HepG2 (cell line): Measurements from ENCODE around the gene EGFR. TPM values are rescaled to one million over a fixed set of nuclear protein-coding genes. Genes with fewer than 3 reads are reported as not detected.

Experiments
- ATAC-seq: fragments of 200-7000 bp; cut with Tn5 transposase; 3 replicates; pipeline ENCODE4 v1.9.1; 2020; ENCODE audit warnings: mild to moderate bottlenecking, moderate library complexity
- BruUV-seq: library from RNA; stranded (reverse); fragments of 400-500 nt; replicated peaks from 2 replicates; lab custom pipeline; 2021; lab: Mats Ljungman, UMichigan
- CTCF ChIA-PET: fragments of 300-600 bp; formaldehyde crosslinking; extraction: SDS; loops from one replicate; lab custom pipeline; 2021; ENCODE audit warnings: low total read pairs, inconsistent platforms, low intra/inter-chr PET ratio; lab: Yijun Ruan, JAX
- POLR2A ChIA-PET: fragments of 350-600 bp; sonication (Branson Sonifier 250); formaldehyde crosslinking; loops from one replicate; lab custom pipeline; 2020; ENCODE audit warnings: antibody characterized with exemption, inconsistent platforms; lab: Yijun Ruan, JAX
- DNase-seq: peaks from one replicate; pipeline ENCODE4 v3.0.0-alpha.2; 2015; ENCODE audit warnings: low spot score
- FAIRE-seq: peaks from 3 replicates; lab custom pipeline; 2011; peaks lifted over from hg19 to GRCh38; lab: Jason Lieb, UNC
- H2AFZ ChIP-seq: one replicate; pipeline ENCODE4 v1.6.1; 2011; ENCODE audit warnings: low read length, inconsistent platforms
- H3K27ac ChIP-seq: fragments of 300-600 bp; 3 replicates; pipeline ENCODE4 v1.8.0; 2011; ENCODE audit warnings: mixed run types, mild to moderate bottlenecking, mixed read lengths, low read length, inconsistent platforms; ENCODE audit not compliant: insufficient read depth; ENCODE audit errors: extremely low read length
- H3K27me3 ChIP-seq, 2 experiments: fragments of 200-600 bp in 1 of 2; 2 replicates in 1 of 2; 3 replicates in 1 of 2; pipeline versions ENCODE4 v1.6.0 to v1.8.0; 2011; ENCODE audit warnings: low read length in 2 of 2, mild to moderate bottlenecking in 2 of 2, moderate library complexity in 2 of 2, inconsistent platforms in 1 of 2; ENCODE audit not compliant: insufficient read depth in 2 of 2, control insufficient read depth in 1 of 2
- H3K36me3 ChIP-seq, 2 experiments: fragments of 200-600 bp in 1 of 2; replicated peaks in 1 of 2; 2 replicates in 1 of 2; 3 replicates in 1 of 2; pipeline versions ENCODE4 v1.5.1 to v1.8.0; 2011; ENCODE audit warnings: low read length in 2 of 2, inconsistent platforms in 1 of 2; ENCODE audit not compliant: insufficient read depth in 2 of 2, control insufficient read depth in 1 of 2
- H3K4me1 ChIP-seq: 2 replicates; pipeline ENCODE4 v1.5.1; 2012; ENCODE audit warnings: low read length, inconsistent platforms; ENCODE audit not compliant: insufficient read depth
- H3K4me2 ChIP-seq: 2 replicates; pipeline ENCODE4 v1.6.0; 2011; ENCODE audit warnings: low read depth, low read length, inconsistent platforms
- H3K4me3 ChIP-seq, 3 experiments: fragments of 200-600 bp in 1 of 3; sonication (generic), shearing (Covaris generic) in 1 of 3; replicated peaks in 1 of 3; 2 replicates each; pipeline ENCODE4 v1.5.1; 2011 to 2016; ENCODE audit warnings: low read length in 3 of 3, inconsistent platforms in 2 of 3, low read depth in 2 of 3, mild to moderate bottlenecking in 2 of 3, control low read depth in 1 of 3, mixed read lengths in 1 of 3; ENCODE audit not compliant: insufficient read depth in 1 of 3
- H3K79me2 ChIP-seq: one replicate; pipeline ENCODE4 v1.6.1; 2011; ENCODE audit warnings: low read length, inconsistent platforms; ENCODE audit not compliant: insufficient read depth
- H3K9ac ChIP-seq: 2 replicates; pipeline ENCODE4 v1.6.0; 2011; ENCODE audit warnings: mild to moderate bottlenecking, low read depth, low read length, inconsistent platforms; ENCODE audit not compliant: insufficient read depth
- H3K9me3 ChIP-seq: 2 replicates; pipeline ENCODE4 v1.5.1; 2012; ENCODE audit warnings: mild to moderate bottlenecking, low read length
- H4K20me1 ChIP-seq: 2 replicates; pipeline ENCODE4 v1.6.0; 2011; ENCODE audit warnings: inconsistent platforms, mild to moderate bottlenecking, low read length, moderate library complexity; ENCODE audit not compliant: insufficient read depth
- PAF1 ChIP-seq: IDR thresholded peaks from 2 replicates; pipeline ENCODE4 v1.6.1; 2016; ENCODE audit warnings: missing genetic modification reagents, missing compliant biosample characterization
- ZNF703 ChIP-seq: sonication (generic); formaldehyde crosslinking; IDR thresholded peaks from 2 replicates; pipeline ENCODE4 v1.5.1; 2020; ENCODE audit warnings: missing genetic modification reagents, mild to moderate bottlenecking, moderate library complexity, borderline replicate concordance
- WGBS: methylation state at CpG from one replicate; pipeline ENCODE4 v1.1.6; 2017; ENCODE audit warnings: low lambda C conversion rate; 5-methylcytosine and 5-hydroxymethylcytosine counted together
- in situ Hi-C: cut with HindIII; loops from 2 replicates; pipeline ENCODE4 v1.10.0; 2017; ENCODE audit warnings: low pct_unique_long_range_greater_than_20kb; ENCODE audit not compliant: extremely low pct_ligation_motif_present
- intact Hi-C: fragments of 100-400 bp; cut with micrococcal nuclease; formaldehyde crosslinking; loops from one replicate; pipeline ENCODE4 v1.10.0; 2022; ENCODE audit not compliant: unreplicated experiment
- polyA plus RNA-seq, 8 experiments: library from polyadenylated mRNA; depleted of rRNA in 3 of 8; stranded (reverse) in 7 of 8; unstranded in 1 of 8; fragments of >200 nt; fragmentation: Illumina TruSeq in 4 of 8; extraction: Trizol in 4 of 8; gene quantifications; 2 replicates each; pipeline versions ENCODE4 v1.2.1 to v1.2.3, GENCODE V29; 2011 to 2016; ENCODE audit warnings: low read depth in 4 of 8, missing spikeins in 1 of 8, mixed read lengths in 1 of 8; ENCODE audit not compliant: insufficient read depth in 1 of 8
- total RNA-seq, 5 experiments: library from RNA; depleted of rRNA; stranded (reverse); fragments of >200 nt; fragmentation: Illumina TruSeq; extraction: Trizol; gene quantifications; 2 replicates each; pipeline ENCODE4 v1.2.3, GENCODE V29; 2016; ENCODE audit warnings: low read depth in 1 of 5
- TF ChIP-seq, protein P1 (sequence below): sonication (generic); formaldehyde crosslinking; IDR thresholded peaks from 2 replicates; pipeline ENCODE4; 2020; ENCODE audit warnings: missing genetic modification reagents, mild to moderate bottlenecking, borderline replicate concordance

The EGFR gene
- total and polyA plus RNA-seq, 2 of the 13 experiments (the other 11 are each of a cell fraction or from before 2014, with no cell fraction given), result 7.0 to 10.0 TPM

DNA sequence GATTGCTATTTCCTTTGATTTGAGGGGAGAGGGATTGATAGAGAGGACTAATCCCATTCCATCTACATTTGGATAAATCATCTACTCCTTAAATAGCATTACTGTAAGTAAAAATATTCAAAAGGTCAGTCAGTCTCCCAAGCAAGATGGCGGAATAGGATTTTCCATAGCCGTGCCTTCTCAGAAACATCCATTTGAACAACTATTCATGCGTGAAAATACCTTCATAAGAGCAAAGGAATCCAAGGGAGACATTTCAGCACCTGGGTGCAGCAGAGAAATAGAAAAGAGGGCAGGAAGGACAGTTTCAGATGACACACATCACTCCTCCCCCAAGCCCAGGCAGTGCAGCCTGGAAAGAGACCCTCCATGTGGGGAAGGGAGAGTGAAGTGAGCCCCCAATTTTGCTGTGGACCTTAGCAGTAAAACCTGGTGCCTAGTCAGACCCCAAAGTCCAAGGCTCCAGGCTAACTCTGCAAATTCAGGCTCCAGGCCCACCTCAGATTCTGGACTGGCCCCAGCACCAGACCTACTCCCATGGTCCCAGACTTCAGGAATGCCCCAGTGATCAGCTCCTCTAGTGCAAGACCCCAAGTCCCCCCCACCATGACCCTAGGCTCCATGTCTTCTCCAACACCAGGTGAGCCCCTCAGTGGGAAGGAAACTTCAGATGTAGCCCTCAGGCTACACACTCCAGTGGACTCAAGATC lies 242.0 kb downstream of the EGFR start:
- Histone ChIP-seq H3K36me3 (no peaks in the 10 kb centered on the region), H3K27me3 (peaks cover 0 to 10% of the 10 kb centered on the region in 2 experiments; a peak in 2 of 5 replicates), H3K9ac (no peak overlapping the region), H3K4me1 (peaks cover 2% of the 10 kb centered on the region; the same call in 1 of the 2 replicates), H2AFZ (no peak overlapping the region), H4K20me1 (no peaks in the 10 kb centered on the region), H3K79me2 (no peaks in the 10 kb centered on the region)
- DNase-seq (no peak), ATAC-seq (no peak)
- intact Hi-C loops, result no loop called here
- POLR2A ChIA-PET, result no interaction called here
- CTCF ChIA-PET, result no interaction called here
- TF ChIP-seq, protein P1, sequence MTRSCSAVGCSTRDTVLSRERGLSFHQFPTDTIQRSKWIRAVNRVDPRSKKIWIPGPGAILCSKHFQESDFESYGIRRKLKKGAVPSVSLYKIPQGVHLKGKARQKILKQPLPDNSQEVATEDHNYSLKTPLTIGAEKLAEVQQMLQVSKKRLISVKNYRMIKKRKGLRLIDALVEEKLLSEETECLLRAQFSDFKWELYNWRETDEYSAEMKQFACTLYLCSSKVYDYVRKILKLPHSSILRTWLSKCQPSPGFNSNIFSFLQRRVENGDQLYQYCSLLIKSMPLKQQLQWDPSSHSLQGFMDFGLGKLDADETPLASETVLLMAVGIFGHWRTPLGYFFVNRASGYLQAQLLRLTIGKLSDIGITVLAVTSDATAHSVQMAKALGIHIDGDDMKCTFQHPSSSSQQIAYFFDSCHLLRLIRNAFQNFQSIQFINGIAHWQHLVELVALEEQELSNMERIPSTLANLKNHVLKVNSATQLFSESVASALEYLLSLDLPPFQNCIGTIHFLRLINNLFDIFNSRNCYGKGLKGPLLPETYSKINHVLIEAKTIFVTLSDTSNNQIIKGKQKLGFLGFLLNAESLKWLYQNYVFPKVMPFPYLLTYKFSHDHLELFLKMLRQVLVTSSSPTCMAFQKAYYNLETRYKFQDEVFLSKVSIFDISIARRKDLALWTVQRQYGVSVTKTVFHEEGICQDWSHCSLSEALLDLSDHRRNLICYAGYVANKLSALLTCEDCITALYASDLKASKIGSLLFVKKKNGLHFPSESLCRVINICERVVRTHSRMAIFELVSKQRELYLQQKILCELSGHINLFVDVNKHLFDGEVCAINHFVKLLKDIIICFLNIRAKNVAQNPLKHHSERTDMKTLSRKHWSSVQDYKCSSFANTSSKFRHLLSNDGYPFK (CRISPR knock-in tag), result no peak
- TF ChIP-seq PAF1 (no peak), ZNF703 (no peak)
- TF ChIP-seq, all 625 proteins: peak for 0
- BruUV-seq, result no TSS peak
- no peak for FAIRE-seq
- WGBS, result 11% methylated on average over 3 of the region's 3 CpGs
- no peaks in the 10 kb centered on the region for H3K9me3 ChIP-seq
- no peak overlapping the region for H3K4me2 ChIP-seq
- in situ Hi-C loops, result no loop called here
- H3K27ac ChIP-seq, result no peak overlapping the region
- no peak overlapping the region for H3K4me3 ChIP-seq
